Stimulated activated naive CD4-positive, alpha-beta T cell (primary cell): Measurements from ENCODE around the gene SMIM17.
"Not testable (repeated sequence)": the region's sequence is repeated elsewhere in the genome, so short reads cannot be mapped to it uniquely, and the experiment has no call there.

Experiments used
- DNase-seq, 6 experiments: peaks; one replicate each; lab custom pipeline; 2025; lab: John Stamatoyannopoulos, UW

Gene SMIM17

DNA sequence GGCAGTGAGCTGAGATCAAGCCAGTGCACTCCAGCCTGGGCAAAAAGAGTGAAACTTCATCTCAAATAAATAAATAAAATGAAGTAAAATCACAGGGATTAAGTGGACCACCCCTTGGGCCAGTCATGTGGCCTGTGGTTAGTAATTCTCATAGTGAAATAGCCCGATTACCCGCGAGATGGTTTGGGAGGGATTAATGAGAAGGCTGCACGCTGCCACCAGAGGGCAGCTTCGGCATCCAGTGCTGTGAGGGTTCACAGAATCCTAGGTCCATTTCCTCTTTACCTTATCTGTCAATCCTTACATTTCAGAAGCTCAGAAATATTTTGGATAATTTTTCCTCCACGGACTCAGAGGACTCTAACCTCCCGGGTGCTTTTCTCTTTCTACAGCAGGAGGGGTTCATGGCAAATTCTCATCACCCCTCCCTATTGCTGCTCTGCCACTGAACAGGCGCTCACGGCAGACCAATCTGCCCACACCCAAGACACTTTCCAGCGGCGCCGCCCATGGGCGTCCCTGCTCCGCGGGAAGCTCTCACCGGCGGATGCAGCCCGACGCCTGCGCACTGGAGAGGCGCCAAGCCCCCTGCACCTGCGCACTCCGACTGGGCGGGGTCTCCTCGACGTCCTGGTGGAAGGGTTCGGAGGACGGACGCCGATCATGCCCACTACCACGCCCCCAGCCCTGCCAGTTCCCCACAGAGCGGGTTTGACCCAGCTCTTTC is 17.6 kb downstream of the SMIM17 start:
- no peak for DNase-seq

DNA sequence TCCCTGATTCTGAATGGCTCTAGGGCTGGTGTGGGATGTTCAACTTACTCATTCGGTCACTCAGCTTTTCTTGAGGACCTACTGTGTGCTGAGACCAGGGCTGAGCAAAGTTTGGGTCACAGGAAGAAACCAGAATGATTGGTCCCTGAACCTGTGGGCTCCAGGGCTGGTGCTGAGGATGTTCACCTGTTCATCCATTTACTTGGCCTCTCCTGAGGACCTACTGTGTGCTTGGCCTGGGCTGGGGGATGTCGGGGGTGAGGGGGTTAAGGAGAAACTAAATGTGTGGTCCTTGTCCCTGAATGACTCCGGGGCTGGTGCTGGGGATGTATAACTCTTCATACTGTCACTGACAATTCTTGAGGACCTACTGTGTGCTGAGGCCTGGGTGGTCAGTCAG is 18.3 kb downstream of the SMIM17 start:
- no peak for DNase-seq

DNA sequence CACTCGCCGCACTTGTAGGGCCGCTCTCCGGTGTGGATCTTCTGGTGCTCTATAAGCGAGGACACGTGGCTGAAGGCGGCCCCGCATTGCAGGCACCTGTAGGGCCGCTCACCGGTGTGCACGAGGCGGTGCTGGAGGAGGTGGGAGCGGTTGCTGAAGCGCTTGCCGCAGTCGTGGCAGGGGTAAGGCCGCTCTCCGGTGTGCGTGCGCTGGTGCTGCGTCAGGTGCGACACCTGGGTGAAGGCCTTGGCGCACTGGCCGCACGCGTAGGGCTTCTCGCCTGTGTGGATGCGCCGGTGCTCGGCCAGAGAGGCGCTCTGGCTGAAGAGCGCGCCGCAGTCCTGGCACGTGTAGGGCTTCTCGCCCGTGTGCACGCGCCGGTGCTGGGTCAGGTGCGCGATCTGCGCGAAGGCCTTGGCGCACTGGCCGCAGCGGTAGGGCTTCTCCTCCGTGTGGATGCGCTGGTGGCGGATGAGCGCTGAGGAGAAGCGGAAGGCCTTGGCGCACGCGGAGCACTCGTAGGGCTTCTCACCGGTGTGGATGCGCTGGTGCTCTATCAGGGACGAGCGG is 21.1 kb downstream of the SMIM17 start:
- DNase-seq: no peak

DNA sequence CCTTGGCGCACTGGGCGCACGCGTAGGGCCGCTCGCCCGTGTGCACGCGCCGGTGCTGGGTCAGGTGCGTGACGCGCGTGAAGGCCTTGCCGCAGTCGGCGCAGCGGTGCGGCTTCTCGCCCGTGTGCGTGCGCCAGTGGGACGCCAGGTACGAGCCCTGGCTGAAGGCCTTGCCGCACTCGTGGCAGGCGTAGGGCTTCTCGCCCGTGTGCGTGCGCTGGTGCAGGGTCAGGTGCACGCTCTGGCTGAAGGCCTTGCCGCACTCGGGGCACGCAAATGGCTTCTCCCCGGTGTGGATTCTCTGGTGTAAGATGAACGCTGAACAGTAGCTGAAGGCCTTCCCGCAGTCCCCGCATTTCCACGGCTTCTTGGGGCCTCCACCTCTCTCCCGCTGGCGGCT is 21.6 kb downstream of the SMIM17 start:
- no peak for DNase-seq

DNA sequence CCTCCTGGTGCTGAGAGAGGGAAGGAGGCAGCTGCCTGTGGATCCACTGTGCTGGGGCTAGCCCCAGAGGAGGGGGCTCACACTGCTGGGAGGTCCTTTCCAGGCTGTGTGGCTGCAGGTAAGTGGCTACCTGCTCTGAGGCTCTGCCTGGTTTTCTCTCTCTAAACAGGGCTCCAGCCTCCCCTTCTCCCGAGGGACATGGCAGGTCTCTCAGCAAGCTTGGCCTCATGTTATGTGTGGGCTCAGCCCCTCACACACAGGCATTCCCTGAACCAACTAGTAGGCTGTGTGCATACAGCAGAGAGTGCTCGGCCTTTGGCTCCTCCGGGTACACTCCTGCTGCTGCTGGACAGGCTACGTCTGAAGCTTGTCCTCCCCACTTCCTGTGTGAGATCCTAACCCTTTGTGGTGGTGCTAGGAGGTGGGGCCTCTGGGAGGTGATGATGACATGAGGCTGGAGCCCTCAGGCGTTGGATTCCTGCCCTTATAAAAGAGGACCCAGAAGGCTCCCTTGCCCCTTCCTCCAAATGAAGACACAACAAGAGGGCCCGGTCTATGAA is 24.4 kb downstream of the SMIM17 start:
- DNase-seq: no peak

DNA sequence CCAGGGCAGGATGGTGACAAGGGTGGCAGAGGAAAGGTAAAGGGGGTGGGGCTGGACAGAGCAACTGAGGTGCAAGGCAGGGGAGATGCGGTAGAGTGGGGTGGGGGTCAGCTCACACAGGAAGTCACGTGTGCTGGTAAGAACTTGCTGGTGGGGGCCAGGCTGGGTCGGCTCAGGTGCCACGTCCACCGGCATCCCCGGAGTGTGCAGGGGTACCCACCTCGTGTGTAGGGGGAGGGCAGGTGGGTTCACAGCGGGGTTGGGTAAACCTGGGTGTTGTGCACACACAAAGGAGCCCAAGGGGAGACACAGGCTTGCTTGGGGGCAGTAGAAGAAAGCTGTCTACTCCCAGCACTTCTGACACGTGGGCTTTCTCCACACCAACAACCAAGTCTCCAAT is 25.7 kb downstream of the SMIM17 start:
- DNase-seq: no peak

DNA sequence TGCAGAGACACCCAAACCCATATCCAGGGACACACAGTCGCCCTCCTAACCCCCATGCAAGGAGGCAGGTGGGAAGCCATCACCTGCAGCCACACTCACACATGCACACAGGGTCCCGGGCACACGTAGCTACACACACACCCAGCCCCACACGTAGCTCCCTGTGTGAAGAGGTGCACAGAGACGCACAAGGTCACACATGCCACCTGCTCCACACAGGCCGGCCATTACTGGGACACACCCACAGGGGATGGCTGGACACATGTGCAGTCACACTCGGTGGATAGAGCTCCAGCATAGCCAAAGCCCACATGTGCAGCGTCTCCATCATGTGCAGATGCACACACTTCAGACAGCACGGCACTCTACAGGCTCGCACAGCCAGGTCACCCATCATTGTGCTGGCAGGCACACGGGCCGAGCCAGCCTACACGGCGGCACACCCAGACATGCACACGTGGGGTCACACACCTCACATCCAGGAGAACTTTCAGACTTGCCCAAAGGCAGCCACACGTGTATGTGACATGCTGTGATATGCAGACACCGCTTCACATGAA is 27.5 kb downstream of the SMIM17 start:
- DNase-seq: no peak

DNA sequence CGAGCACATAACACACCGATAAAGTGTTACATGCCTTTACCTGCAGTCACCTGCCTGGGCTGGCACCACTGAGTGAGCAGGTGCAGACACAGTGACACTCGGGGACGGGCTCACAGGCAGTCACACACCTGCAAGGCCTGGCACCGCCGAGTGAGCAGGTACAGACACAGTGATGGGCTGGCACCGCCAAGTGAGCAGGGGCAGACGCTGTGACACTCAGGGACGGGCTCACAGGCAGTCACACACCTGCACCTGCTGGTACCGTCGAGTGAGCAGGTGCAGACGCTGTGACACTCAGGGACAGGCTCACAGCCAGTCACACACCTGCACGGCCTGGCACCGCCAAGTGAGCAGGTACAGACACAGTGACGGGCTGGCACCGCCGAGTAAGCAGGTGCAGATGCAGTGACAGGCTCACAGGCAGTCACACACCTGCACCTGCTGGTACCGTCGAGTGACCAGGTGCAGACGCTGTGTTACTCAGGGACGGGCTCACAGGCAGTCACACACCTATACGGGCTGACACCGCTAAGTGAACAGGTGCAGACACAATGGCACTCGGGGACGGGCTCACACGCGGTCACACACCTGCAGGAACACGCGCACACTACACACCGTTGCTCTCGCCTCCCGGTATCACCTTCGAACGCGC is 28.1 kb downstream of the SMIM17 start:
- DNase-seq: no peak

DNA sequence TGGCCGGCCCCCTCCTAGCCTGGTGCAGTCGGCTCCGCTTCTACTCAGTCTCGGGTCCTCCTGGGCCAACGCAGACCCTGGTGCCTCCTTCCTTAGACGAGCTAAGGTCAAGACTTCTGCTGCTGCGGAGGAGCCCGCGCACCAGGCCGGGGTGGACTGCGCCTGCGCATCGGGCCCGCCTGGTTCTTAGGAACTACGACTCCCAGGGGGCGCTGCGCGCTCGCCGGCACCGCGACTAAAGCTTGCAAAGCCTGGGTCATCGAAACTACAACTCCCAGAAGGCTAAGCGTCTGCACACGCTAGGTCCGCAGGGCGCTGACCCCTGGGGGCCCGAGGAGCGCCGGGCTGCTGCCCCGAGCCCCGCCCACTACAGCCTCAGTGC is 28.6 kb downstream of the SMIM17 start, which contains the start of gene ZNF835:
TSS of gene ZNF835 (minus strand) at position 145 of the 382 bp plus-strand sequence. CDS start 6,559 bp downstream, outside the sequence.
- peak; percentile 17 to 88 (median 64) for DNase-seq

DNA sequence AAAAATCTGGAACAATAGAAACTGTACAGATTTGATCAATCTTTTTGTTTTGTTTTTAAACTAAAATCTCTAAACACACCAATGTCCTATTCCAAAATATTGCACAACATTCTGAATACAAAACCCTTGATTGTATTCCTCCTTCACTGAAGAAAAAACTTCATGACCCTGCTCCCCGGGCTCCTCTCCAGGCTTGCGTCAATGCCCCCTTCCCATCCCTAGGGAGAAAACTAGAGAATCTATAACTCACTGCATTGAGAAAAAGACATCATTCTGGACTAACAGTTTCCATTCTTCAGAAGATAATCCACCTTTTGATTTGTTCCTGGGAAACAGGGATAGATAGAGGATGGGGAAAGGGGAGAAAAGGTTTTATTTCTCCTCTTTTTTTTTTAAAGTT is 29.7 kb downstream of the SMIM17 start:
- DNase-seq: not testable (repeated sequence)

DNA sequence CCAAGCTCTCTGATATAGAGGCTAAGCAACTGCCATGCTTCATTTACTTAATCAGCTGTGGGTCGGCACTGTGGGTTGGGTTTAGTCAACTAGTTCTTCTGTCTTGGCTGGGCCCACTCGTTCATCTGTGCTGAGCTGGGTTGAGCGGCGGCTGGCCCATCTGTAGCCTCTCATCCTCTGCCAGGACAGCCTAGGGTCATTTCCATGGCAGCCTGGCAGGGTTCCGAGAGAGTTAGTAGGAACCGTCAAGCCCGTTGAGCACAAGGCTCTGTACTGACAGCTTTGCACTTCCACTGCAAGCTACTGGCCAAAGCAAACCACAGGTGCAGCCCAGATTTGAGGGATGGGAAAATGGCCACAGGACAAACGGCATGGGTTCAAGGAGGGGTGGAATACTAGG is 35.2 kb downstream of the SMIM17 start:
- DNase-seq: no peak

DNA sequence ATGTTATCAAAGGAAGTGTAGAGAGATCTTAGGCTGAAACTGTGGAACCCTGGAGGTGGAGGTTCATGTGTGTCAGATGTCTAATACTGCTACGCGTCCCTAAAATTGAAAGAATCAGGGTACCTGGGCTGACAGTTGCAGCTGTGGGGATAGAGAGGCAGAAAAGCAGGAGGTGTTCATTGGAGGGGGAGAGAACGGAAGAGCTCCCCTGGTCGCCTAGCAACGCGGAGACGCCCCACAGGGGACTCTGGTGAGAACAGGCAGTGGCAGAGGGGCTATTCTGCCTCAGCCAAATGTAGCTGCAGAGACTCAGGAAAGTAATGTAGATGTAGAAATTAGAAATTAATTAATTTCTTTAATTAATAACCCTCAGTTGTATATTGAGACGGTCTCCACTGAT is 38.7 kb downstream of the SMIM17 start:
- DNase-seq: no peak

DNA sequence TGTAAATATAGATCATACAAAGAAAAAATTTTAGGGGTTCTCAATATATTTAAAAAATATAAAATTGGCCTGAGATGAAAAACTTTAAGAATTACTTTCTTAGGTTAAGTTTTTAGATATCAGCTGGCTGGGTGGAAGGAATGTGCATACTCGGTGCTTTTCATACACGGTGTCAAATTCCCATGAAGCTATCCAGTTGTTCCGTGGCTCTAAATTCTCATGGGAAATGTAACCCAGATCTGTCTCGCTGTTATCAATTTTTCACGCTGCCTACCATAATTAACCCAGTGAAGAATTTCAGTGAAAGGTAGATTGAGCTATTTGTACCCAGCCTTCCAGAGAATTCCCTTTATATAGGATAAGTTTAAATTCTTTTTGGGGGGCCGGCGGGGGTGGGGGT is 40.2 kb downstream of the SMIM17 start:
- no peak for DNase-seq

DNA sequence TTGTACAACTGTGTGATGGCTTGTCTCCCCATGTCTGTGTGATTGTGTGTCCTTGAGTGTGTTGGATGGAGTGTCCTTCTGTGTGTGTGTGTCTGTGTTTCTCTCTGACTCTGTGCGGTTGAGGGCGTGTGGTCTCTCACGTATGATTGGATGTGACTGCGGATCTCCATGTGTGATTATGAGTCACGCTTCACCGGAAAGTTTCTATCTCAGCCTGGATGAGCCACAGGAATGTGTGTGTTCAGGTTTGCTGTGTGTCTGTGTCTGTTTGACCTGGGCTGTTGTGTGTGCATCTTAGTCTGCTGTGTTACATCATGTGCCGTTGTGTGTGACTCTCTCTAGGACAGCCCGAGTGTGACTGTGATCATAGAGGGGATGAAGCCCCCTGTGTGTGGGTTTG is 44.1 kb downstream of the SMIM17 start:
- DNase-seq: no peak

DNA sequence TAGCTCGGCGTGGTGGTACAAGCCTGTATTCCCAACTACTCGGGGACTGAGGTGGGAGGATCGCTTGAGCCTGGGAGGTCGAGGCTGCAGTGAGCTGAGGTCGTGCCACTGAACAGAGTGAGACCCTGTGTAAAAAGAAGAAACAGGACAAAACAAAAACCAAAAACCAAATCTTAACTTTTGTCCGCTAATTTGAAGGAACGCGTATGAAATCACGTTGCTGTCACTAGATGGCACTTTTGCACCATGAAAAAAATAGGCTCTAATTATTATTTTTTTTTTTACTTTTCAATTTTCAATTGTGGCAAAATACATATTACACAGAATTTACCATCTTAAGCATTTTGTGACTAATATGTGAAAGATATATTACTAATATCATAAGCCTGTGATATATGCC is 46.2 kb downstream of the SMIM17 start:
- DNase-seq: no peak

DNA sequence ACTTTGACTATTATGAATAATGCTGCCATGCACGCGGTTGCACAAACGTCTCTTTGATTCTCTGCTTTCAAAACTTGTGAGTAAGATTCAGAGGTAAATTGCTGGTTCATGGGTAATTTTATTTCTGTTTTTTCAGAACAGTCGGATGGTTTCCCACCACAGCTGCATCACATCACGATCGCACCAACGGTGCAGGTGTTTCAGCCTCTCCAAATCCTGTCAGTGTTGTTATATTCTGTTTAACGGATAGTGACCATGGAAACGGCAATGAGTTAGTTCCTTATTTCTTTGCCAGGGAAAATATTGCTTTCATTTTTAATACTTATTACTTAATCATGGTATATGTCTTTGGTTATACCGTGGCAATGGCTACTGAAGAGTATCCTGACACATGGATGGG is 47.7 kb downstream of the SMIM17 start:
- no peak for DNase-seq

DNA sequence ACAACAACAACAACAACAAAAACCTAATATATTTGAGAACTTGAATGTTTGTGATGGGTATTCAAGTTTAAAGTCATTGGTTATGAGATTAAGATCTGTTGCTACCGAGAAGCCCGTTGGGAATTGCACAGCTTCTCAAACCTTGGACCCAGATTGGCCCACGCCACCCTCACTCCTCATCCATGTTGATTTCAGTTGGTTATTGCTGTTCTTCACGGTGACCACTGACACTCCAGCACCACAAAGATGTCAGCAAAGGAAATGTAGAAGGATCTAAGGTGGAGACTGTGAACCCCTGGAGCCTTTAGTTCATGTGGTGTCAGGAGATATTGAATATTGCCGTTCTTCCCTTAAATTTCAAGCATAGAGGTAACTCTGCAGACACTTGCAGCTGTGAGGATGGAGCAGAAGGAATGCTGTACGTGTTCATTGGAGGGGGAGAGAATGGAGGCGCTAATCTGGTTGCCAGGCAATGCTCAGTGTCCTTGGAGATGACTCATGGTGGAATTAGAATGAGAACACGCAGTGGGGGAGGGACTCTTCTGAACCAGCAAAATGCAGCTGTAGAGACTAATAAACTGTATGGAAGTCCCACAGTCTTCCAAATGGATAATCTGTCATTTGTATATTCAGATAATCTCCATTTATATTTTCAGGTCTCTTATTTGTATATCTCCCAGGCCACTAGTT is 49.4 kb downstream of the SMIM17 start:
- DNase-seq: no peak

DNA sequence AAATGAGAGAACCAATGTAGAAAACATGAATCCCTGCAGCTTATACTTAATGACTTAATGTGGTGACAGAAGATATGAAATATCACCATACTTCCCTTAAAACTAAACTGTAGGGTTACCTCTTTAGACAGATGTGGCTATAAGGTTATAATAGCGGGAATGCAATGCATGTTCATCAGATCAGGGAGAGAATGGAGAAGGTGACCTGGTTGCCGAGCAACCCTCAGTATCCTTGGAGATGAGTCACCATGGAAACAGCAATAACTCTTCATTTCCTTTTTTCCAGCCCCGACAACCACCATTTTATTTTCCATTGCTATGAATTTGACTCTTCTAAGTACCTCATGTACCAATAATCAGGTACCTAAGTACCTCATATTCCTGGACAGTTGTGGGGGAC is 56.6 kb downstream of the SMIM17 start:
- no peak for DNase-seq

DNA sequence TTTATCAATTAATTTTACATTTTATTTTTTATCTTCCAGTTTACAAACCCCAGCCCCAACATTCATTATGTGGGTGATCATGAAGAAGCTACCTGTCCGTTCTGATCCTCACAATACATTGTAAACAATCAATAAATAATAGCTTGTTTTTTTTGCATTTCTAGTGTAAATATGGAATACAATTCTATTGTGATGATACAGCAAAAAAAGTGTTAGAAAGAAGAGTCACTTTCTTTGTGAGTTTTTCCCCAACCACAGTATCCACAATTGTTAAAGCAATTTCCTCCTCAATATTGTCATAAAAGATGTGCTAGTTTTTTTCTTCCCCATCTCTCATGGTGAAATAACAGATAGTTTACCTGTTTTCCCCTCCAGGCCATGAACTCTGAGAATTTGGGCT is 58.9 kb downstream of the SMIM17 start:
- no peak for DNase-seq

DNA sequence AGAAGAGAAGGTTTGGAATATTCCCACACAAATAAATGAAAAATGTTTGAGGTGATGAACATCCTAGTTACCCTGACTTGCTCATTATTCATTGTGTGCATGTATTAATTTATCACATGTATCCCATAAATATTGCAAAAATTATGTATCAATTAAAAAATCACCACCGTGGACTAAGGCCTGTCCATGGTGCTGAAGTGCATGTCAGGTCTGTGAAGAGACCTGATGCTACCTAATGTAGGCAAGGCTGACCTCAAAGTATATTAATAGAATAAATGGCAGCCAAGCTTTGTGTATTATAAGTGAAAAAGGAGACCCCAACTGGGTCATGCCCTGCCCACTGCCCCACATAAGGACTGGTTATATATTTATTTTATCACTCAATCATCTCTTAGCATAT is 63.0 kb downstream of the SMIM17 start:
- no peak for DNase-seq
